Right renal cortex interstitium (tissue), 3 donors: ENCODE data around the gene SERPINI1. TPM values are rescaled to one million over a fixed set of nuclear protein-coding genes. Genes with fewer than 3 reads are reported as not detected.

ENCODE experiments used
- DNase-seq, 3 donors: peaks; one replicate each; pipeline ENCODE4 v3.0.0-alpha.2; 2013; ENCODE audit warnings: low read depth in 3 of 3, low spot score in 2 of 3
- polyA plus RNA-seq, 3 donors: library from polyadenylated mRNA; unstranded; fragments of 120-200 nt; gene quantifications; one replicate each; pipeline ENCODE4 v1.2.1, GENCODE V29; 2013; ENCODE audit not compliant: insufficient read length in 3 of 3

Gene SERPINI1
- polyA plus RNA-seq, 3 donors = 35.4 to 50.4 (median 42.6) TPM

DNA sequence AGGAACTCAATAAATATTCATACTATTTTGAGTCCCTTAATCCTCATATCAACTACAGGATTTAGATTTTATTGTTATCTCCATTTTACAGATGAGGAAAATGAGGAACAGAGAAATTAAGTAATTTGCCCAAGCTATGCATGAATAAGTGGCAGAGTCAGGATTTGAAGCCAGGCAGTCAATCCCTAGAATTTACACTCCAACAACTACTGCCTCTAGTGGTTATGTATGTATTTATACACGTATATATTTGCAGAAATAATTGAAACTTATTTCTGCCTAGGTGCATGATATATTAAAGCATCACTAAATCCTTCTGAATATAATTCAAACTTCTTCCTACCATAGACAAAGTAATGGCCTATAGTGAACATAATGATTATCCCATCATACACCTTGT lies 137.4 kb downstream of the SERPINI1 start:
- DNase-seq = no peak

DNA sequence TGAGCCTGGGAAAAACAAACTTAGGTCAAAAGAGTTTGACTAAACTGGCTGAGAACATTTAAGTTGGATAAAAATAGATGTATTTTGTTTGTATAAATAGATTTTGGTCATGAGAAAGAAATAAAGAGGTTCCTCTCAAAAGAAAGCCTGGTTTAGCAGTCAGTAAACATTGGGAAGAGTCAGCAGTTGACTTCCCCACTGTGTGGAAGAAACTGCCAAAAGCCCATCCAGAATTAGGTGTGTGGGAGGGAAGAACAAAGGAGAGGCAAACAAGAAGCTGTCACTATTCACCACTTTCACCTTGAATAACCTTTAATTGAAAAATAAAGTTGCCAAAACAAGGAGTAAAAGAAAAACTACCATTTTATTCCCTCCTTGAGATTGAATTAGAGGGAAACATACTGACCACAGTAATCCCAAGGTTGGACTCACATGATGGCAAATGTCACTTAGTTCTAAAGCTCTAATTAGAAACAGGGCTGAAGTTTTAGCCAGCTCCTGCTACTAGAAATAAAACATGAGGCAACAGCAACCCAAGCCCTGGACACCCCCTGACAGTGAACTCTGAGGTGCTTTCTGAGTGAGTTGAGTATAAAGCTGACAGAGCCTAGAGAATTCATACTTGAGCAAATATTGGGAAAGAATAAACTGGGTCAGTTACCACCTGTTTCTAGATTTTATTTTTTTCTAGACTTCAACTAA lies 139.3 kb downstream of the SERPINI1 start:
- no peak for DNase-seq

Other genes with a start within 250 kb of the SERPINI1 start
- gene WDR49, start 81.8 kb upstream of the SERPINI1 start, polyA plus RNA-seq = 1 to 10 TPM; 2.3 to 2.8 (median 2.6) TPM
- 10 to 100 TPM; 70.1 to 81.9 (median 79.8) TPM for gene PDCD10, start 829 bp upstream of the SERPINI1 start, polyA plus RNA-seq